ENCODE measurements around the gene LTBP2. TPM values are rescaled to one million over a fixed set of nuclear protein-coding genes. Genes with fewer than 3 reads are reported as not detected.

The LTBP2 gene
- total RNA-seq, 1 donor = 210 TPM

DNA sequence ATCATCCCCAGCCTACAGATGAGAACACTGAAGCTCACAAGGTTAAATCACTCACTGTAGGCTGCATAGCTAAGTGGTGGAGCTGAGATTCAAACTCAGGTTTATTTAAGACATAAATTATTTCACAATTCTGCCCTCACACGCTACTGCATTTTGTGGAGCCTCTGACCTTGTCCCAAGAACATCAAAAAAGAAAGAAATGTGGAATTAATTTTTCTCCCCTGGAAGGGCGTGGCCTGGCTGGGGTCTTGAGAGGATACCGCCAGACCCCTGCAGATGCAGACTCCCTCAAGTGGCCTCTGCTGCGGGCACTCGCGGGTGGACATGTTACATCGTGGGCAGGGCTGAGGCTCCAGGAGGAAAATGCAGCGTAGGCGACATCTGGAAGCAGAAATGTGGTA lies 40.6 kb downstream of the LTBP2 start:
- peak overlapping the region; percentile 26 for H3K4me3 ChIP-seq (ENCODE audit: low read depth, low read length)
- peak; percentile 83 for DNase-seq (ENCODE audit: low read depth)
- TF ChIP-seq, protein P1, sequence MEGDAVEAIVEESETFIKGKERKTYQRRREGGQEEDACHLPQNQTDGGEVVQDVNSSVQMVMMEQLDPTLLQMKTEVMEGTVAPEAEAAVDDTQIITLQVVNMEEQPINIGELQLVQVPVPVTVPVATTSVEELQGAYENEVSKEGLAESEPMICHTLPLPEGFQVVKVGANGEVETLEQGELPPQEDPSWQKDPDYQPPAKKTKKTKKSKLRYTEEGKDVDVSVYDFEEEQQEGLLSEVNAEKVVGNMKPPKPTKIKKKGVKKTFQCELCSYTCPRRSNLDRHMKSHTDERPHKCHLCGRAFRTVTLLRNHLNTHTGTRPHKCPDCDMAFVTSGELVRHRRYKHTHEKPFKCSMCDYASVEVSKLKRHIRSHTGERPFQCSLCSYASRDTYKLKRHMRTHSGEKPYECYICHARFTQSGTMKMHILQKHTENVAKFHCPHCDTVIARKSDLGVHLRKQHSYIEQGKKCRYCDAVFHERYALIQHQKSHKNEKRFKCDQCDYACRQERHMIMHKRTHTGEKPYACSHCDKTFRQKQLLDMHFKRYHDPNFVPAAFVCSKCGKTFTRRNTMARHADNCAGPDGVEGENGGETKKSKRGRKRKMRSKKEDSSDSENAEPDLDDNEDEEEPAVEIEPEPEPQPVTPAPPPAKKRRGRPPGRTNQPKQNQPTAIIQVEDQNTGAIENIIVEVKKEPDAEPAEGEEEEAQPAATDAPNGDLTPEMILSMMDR (IDR thresholded peaks at IDR 0.05; ENCODE audit: insufficient read depth, low read depth, low read length) = no peak

DNA sequence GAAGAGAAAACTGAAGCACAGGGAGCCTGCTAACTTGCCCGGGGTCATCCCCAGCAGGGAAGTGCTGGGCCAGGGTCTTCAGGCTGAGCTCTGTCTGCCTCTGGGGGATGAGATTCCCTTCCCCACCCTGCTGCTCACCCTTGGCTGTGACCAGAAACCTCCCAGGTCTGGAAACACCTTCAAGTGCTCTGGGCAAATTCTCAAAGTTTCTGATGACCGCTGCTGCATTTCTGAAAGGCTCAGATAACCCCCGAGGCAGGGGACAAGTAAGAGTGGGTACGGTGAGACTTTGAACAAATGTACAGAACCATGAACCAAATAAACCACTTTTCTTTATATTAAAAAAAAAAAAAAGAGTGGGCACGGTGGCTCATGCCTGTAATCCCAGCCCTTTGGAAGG lies 41.3 kb downstream of the LTBP2 start:
- H3K4me3 ChIP-seq (ENCODE audit: low read depth, low read length) = no peak overlapping the region
- no peak for DNase-seq (ENCODE audit: low read depth)
- TF ChIP-seq, protein P1 (IDR thresholded peaks at IDR 0.05; ENCODE audit: insufficient read depth, low read depth, low read length) = no peak

DNA sequence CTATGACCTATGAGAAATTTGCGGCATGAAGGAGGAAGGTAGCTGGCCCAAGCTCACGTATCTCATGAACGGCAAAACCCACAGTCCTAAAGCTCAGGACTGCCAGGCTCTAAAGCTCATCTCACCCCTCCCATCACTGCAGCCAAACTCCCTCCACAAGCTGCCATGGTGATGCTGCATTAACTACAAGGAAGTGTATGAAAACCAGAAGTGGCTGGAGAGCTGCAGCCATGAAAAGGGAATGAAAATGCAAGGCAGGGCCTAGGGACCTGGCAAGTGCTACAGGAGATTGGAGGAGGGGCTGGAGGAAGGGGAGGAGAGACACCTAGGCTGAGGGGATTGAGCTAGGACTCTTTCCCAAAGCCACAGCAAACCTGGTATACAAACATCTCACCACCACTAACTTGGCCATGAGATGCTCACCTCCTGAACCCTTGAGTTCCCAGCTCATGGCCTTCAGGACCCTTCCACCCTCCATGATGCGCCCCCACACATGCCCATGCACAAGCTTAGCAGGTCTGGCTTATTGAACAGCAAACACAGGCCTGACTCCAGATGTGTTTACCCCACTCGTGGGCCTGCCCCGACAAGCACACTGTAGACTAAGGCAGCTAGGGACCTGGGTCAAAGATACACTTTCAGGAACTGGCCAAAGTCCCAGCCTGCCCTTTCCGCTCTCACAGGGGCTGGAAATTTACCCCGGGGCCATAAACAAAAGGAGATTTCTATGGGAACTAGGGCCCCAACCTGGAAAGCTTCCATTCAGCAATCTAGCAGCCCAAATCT lies 42.0 kb downstream of the LTBP2 start:
- peak; percentile 81 for DNase-seq (ENCODE audit: low read depth)
- TF ChIP-seq, protein P1 (IDR thresholded peaks at IDR 0.05; ENCODE audit: insufficient read depth, low read depth, low read length) = no peak
- no peak overlapping the region for H3K4me3 ChIP-seq (ENCODE audit: low read depth, low read length)

DNA sequence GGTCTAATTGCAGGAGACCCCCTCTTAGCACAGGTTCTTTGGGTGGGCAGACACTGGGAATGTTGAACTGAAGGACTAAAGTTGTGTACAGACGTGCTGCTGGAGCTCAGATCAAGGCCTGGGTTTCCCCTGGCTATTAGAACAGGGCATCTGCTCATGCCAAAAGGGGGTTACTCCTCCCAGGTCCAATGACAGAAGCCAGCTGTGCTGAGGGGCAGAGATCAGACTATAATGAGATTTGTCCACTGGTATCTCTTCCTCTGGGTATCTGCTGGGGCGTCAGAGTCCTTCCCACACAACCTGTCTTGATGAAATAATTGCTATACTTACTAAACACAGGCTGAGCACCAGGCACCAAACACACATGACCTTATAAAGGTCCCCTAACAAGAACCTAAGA lies 42.6 kb downstream of the LTBP2 start:
- DNase-seq (ENCODE audit: low read depth) = peak; percentile 39
- H3K4me3 ChIP-seq (ENCODE audit: low read depth, low read length) = no peak overlapping the region
- TF ChIP-seq, protein P1 (IDR thresholded peaks at IDR 0.05; ENCODE audit: insufficient read depth, low read depth, low read length) = no peak

DNA sequence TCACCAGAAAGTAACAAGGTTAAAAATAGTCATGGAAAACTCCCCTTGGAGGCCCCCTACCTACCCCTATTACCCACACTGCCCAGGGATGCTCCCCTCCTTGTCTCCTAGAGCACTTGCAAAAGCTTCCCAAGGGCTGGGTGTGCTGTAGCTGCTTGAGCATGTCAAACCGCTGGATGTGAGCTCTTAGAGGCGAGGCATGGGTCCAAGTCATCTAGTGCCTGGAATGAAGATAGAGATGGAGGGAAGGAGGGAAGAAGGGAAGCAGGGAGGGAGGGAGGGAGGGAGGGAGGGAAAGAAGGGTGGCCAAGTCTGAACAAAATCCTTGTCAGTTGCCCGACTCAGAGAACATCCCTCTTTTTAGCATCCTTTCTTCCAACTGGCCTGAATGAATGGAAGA lies 43.1 kb downstream of the LTBP2 start:
- no peak for DNase-seq (ENCODE audit: low read depth)
- no peak overlapping the region for H3K4me3 ChIP-seq (ENCODE audit: low read depth, low read length)
- TF ChIP-seq, protein P1 (IDR thresholded peaks at IDR 0.05; ENCODE audit: insufficient read depth, low read depth, low read length) = no peak

DNA sequence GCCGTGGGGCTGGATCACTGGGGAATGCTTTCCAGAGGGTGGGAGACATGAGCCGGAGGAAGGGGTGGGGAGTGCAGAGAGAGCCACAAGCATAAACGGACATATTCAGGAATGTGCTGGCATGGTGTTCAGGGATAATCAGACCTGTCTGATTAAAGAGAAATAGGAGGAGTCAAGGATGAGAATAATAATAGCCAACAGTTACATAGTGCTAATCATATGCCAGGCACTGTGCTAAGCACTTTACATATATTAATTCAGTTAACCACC lies 43.7 kb downstream of the LTBP2 start:
- no peak overlapping the region for H3K4me3 ChIP-seq (ENCODE audit: low read depth, low read length)
- no peak for DNase-seq (ENCODE audit: low read depth)
- TF ChIP-seq, protein P1 (IDR thresholded peaks at IDR 0.05; ENCODE audit: insufficient read depth, low read depth, low read length) = no peak
